DOHH2 (cell line): ENCODE measurements around the gene CCDC171.

Experiments used
- H3F3A ChIP-seq: fragments of 200-600 bp; sonication (generic), shearing (Covaris generic); 2 replicates; pipeline ENCODE4 v1.6.0; 2016; ENCODE audit warnings: antibody characterized with exemption, mild to moderate bottlenecking; ENCODE audit not compliant: control insufficient read depth, insufficient read depth
- H3K27ac ChIP-seq: fragments of 200-600 bp; sonication (generic); 2 replicates; pipeline ENCODE4 v1.5.1; 2014; ENCODE audit warnings: low read depth, mild to moderate bottlenecking, low read length, moderate library complexity
- H3K27me3 ChIP-seq: fragments of 200-600 bp; sonication (generic); 2 replicates; pipeline ENCODE4 v1.6.1; 2014; ENCODE audit warnings: mild to moderate bottlenecking, low read length, mixed read lengths; ENCODE audit not compliant: control insufficient read depth
- H3K36me3 ChIP-seq: fragments of 200-600 bp; sonication (generic); 2 replicates; pipeline ENCODE4 v1.6.1; 2014; ENCODE audit warnings: mild to moderate bottlenecking, low read length, moderate library complexity, mixed read lengths; ENCODE audit not compliant: control insufficient read depth
- H3K4me1 ChIP-seq: fragments of 200-600 bp; sonication (generic); 2 replicates; pipeline ENCODE4 v1.6.1; 2014; ENCODE audit warnings: mild to moderate bottlenecking, low read length, mixed read lengths; ENCODE audit not compliant: control insufficient read depth
- H3K4me2 ChIP-seq: fragments of 200-600 bp; sonication (generic); 2 replicates; pipeline ENCODE4 v1.6.0; 2014; ENCODE audit warnings: mild to moderate bottlenecking, low read length, moderate library complexity
- H3K4me3 ChIP-seq: fragments of 200-600 bp; sonication (generic); 2 replicates; pipeline ENCODE4 v1.5.1; 2014; ENCODE audit warnings: mild to moderate bottlenecking, low read length, mixed read lengths
- H3K79me2 ChIP-seq: fragments of 200-600 bp; sonication (generic); 2 replicates; pipeline ENCODE4 v1.6.1; 2014; ENCODE audit warnings: mild to moderate bottlenecking, low read length, mixed read lengths; ENCODE audit not compliant: control insufficient read depth
- H3K9me2 ChIP-seq: fragments of 200-600 bp; sonication (generic); replicated peaks from 2 replicates; pipeline ENCODE4 v1.6.1; 2014; ENCODE audit warnings: mild to moderate bottlenecking, low read length, mixed read lengths; ENCODE audit not compliant: control insufficient read depth
- H3K9me3 ChIP-seq: fragments of 200-600 bp; sonication (generic); 2 replicates; pipeline ENCODE4 v1.6.1; 2014; ENCODE audit warnings: antibody characterized with exemption, low read length, mixed read lengths; ENCODE audit not compliant: control insufficient read depth, insufficient read depth
- H4K20me1 ChIP-seq: fragments of 200-600 bp; sonication (generic); 2 replicates; pipeline ENCODE4 v1.6.0; 2014; ENCODE audit warnings: low read depth, mild to moderate bottlenecking, antibody characterized with exemption, low read length, moderate library complexity; ENCODE audit not compliant: control insufficient read depth, insufficient read depth
- CTCF ChIP-seq: fragments of 200-600 bp; sonication (generic); IDR thresholded peaks from one replicate; pipeline ENCODE4 v1.5.1; 2014; ENCODE audit warnings: antibody characterized with exemption, mild to moderate bottlenecking, low read depth, low read length; ENCODE audit not compliant: poor library complexity, severe bottlenecking
- EZH2phosphoT487 ChIP-seq: fragments of 200-600 bp; sonication (generic); IDR thresholded peaks from 2 replicates; pipeline ENCODE4 v1.6.1; 2017; ENCODE audit warnings: borderline replicate concordance, mild to moderate bottlenecking, antibody characterized with exemption, low read length, moderate library complexity, mixed read lengths

The CCDC171 gene

GRCh38 chr9:15736569-15736968 lies 183.7 kb downstream of the CCDC171 start:
- Histone ChIP-seq H3K9me3 (no peaks in the 10 kb centered on the region), H3K4me3 (no peak overlapping the region), H4K20me1 (no peaks in the 10 kb centered on the region), H3K4me1 (no peaks in the 10 kb centered on the region), H3K79me2 (no peaks in the 10 kb centered on the region), H3K9me2 (no peaks in the 10 kb centered on the region), H3K36me3 (no peaks in the 10 kb centered on the region), H3K4me2 (no peak overlapping the region), H3K27ac (no peak overlapping the region), H3F3A (no peaks in the 10 kb centered on the region), H3K27me3 (no peaks in the 10 kb centered on the region)
- no peak for TF ChIP-seq CTCF
- TF ChIP-seq EZH2phosphoT487: no peak

GRCh38 chr9:15738011-15738410 lies 185.2 kb downstream of the CCDC171 start:
- no peak overlapping the region for H3K4me2 ChIP-seq
- no peaks in the 10 kb centered on the region for H3K9me2 ChIP-seq
- TF ChIP-seq CTCF (no peak), EZH2phosphoT487 (no peak)

GRCh38 chr9:15741015-15741414 lies 188.2 kb downstream of the CCDC171 start:
- Histone ChIP-seq H3K9me3 (no peaks in the 10 kb centered on the region), H3K4me1 (no peaks in the 10 kb centered on the region), H3K27ac (no peak overlapping the region), H3K27me3 (no peaks in the 10 kb centered on the region), H3K36me3 (peaks cover 6% of the 10 kb centered on the region), H3K79me2 (no peaks in the 10 kb centered on the region), H3K4me2 (no peak overlapping the region), H3K9me2 (no peaks in the 10 kb centered on the region), H3K4me3 (no peak overlapping the region), H3F3A (no peaks in the 10 kb centered on the region), H4K20me1 (no peaks in the 10 kb centered on the region)
- no peak for TF ChIP-seq CTCF
- TF ChIP-seq EZH2phosphoT487: no peak

More at GRCh38 chr9:15738011-15738410, 185.2 kb downstream of the CCDC171 start:
- H3K4me1 ChIP-seq: no peaks in the 10 kb centered on the region
- no peaks in the 10 kb centered on the region for H3K9me3 ChIP-seq
- no peak overlapping the region for H3K4me3 ChIP-seq
- H3F3A ChIP-seq: no peaks in the 10 kb centered on the region
- no peaks in the 10 kb centered on the region for H3K27me3 ChIP-seq
- H3K79me2 ChIP-seq: no peaks in the 10 kb centered on the region
- no peaks in the 10 kb centered on the region for H4K20me1 ChIP-seq
- no peak overlapping the region for H3K27ac ChIP-seq
- no peaks in the 10 kb centered on the region for H3K36me3 ChIP-seq

GRCh38 chr9:15743512-15743911 lies 190.7 kb downstream of the CCDC171 start:
- Histone ChIP-seq H4K20me1 (no peaks in the 10 kb centered on the region), H3K27me3 (no peaks in the 10 kb centered on the region), H3F3A (no peaks in the 10 kb centered on the region), H3K79me2 (no peaks in the 10 kb centered on the region), H3K9me2 (no peaks in the 10 kb centered on the region), H3K4me2 (no peak overlapping the region), H3K9me3 (no peaks in the 10 kb centered on the region), H3K4me1 (no peaks in the 10 kb centered on the region), H3K36me3 (peaks cover 23% of the 10 kb centered on the region), H3K27ac (no peak overlapping the region), H3K4me3 (no peak overlapping the region)
- TF ChIP-seq EZH2phosphoT487 (no peak), CTCF (no peak)
